Measurements from ENCODE around the gene NSG1. TPM values are rescaled to one million over a fixed set of nuclear protein-coding genes. Genes with fewer than 3 reads are reported as not detected.

The NSG1 gene
- total RNA-seq, 1 donor from 2014 or later: not detected

DNA sequence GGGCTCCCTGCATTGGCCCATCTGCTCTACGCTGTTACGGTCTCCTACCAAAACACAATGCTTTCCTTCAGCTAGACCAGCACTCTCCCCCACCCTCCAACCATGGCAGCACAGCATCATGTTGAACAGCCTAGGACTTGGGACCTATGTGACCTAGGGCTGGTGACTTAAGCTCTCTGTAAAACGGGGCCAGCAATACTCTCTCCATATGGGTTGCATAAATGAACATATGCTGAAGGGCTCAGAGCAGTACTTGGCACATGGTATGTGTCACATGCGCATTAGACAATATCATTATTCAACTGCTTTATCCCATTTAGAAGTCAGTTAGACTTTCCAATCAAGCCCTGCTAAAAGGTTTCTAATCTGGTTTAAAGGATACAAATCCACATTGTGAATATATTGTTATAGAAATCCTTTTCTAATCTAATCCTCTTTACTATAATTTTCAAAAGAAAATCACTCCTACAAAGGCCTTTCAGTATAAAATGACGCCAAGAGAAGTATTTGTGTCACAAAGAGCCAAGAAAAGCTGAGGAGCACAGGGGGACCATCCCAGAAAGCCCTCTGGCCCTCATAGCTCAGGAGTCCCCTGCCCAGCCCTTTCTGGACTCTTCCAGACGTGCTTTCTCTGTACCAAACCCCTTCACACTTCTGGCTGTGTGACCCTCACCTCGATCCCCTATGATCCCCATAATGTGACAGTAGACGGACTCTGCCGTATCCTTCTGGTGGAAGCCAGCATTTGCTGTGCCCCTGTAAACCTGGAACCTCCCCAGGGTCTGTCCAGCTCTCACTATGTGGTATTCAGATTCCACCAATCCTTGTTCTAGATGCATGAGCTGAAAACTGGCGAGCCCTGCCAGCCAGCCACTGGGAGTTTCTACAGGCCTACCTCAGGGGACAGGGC is 42.3 kb downstream of the NSG1 start:
- H3K4me1 Mint-ChIP-seq (ENCODE audit: unreplicated experiment): peaks cover 10% of the 10 kb centered on the region
- H3K36me3 Mint-ChIP-seq (ENCODE audit: unreplicated experiment): peaks cover 10% of the 10 kb centered on the region
- no peak overlapping the region for H3K4me3 Mint-ChIP-seq (ENCODE audit: unreplicated experiment)
- no peaks in the 10 kb centered on the region for H3K9me3 Mint-ChIP-seq (ENCODE audit: unreplicated experiment)
- peak; percentile 46 for DNase-seq (ENCODE audit: extremely low spot score, unreplicated experiment)
- no peaks in the 10 kb centered on the region for H3K27me3 Mint-ChIP-seq (ENCODE audit: unreplicated experiment)
- no peak overlapping the region for H3K27ac Mint-ChIP-seq (ENCODE audit: unreplicated experiment)
- TF ChIP-seq, protein P1, sequence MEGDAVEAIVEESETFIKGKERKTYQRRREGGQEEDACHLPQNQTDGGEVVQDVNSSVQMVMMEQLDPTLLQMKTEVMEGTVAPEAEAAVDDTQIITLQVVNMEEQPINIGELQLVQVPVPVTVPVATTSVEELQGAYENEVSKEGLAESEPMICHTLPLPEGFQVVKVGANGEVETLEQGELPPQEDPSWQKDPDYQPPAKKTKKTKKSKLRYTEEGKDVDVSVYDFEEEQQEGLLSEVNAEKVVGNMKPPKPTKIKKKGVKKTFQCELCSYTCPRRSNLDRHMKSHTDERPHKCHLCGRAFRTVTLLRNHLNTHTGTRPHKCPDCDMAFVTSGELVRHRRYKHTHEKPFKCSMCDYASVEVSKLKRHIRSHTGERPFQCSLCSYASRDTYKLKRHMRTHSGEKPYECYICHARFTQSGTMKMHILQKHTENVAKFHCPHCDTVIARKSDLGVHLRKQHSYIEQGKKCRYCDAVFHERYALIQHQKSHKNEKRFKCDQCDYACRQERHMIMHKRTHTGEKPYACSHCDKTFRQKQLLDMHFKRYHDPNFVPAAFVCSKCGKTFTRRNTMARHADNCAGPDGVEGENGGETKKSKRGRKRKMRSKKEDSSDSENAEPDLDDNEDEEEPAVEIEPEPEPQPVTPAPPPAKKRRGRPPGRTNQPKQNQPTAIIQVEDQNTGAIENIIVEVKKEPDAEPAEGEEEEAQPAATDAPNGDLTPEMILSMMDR (IDR thresholded peaks at IDR 0.05): no peak

DNA sequence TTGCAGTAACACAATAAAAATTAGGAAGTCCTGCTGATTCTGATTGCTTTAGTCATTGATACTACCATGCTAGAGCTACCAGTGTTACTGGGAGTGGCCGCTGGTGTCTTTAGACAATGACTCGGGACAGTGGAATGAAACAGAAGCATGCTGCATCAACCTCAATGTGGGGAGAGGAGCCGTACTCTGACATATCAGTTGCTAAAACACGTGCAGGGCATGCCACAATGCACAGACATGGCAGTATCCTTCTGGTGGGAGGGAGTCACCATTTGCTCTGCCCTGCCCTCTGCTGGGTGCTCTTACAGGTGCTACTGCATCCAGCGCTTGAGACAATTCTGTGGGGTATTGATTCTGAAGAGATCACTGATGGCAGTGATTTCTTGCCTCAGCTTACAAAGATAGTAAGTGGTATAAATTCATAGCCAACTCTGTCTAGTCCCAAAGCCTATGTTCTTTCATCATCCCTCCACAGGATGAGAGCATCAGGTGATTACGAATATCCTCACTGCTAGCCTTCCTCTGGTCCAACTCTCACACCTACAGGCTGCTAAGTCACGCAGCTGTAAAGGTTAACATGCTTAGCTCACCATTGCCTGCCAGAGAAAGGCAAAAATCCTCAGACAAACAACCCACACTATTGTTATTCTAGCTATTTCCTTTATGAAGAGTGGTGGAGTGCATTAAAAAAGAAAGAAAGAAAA is 43.7 kb downstream of the NSG1 start:
- DNase-seq (ENCODE audit: extremely low spot score, unreplicated experiment): peak; percentile 56
- H3K4me3 Mint-ChIP-seq (ENCODE audit: unreplicated experiment): no peak overlapping the region
- peaks cover 10% of the 10 kb centered on the region for H3K4me1 Mint-ChIP-seq (ENCODE audit: unreplicated experiment)
- H3K27me3 Mint-ChIP-seq (ENCODE audit: unreplicated experiment): no peaks in the 10 kb centered on the region
- H3K9me3 Mint-ChIP-seq (ENCODE audit: unreplicated experiment): no peaks in the 10 kb centered on the region
- H3K36me3 Mint-ChIP-seq (ENCODE audit: unreplicated experiment): peaks cover 14% of the 10 kb centered on the region
- H3K27ac Mint-ChIP-seq (ENCODE audit: unreplicated experiment): no peak overlapping the region
- TF ChIP-seq, protein P1 (IDR thresholded peaks at IDR 0.05): peak; percentile 62

DNA sequence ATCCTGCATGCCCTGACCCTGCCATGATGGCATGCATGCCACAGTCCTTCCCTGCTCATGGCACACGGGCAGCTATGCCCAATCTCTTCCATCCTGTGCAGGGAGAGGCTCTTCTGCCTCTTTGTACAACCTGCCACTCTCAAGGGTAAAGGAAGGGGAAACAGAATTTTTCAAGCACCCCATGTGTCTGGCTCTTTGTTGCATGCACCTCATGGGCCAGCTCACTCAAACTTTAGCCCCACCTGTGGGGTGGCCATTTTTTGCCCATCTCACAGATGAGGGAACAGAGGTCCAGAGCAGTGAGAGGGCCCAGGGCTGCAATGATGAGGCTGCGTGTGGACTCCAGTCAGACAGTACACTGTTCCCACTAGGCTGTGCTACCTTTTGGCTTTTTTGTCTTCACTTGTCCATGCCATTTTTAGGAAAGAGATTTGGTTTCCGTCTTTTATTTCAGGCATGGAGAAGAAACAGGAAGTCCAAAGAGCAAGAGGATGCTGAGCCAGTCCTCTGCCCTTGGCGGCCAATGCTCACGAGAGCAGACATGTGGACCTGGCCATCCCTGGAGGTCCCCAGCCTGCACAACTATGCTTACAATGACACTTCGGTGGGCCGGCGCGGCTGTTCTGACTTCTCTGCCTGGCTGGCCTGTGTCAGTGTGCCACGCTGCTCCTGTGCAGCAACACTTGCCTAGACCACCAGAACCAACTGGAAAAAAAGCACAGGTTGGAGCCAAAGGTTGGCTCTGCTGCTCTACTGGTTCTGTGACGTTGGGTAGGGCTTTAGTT is 45.6 kb downstream of the NSG1 start:
- Mint-ChIP-seq H3K4me3 (ENCODE audit: unreplicated experiment) (no peak overlapping the region), H3K27ac (ENCODE audit: unreplicated experiment) (no peak overlapping the region), H3K4me1 (ENCODE audit: unreplicated experiment) (peaks cover 4% of the 10 kb centered on the region), H3K9me3 (ENCODE audit: unreplicated experiment) (no peaks in the 10 kb centered on the region), H3K36me3 (ENCODE audit: unreplicated experiment) (peaks cover 18% of the 10 kb centered on the region), H3K27me3 (ENCODE audit: unreplicated experiment) (no peaks in the 10 kb centered on the region)
- DNase-seq (ENCODE audit: extremely low spot score, unreplicated experiment): peak; percentile 81
- TF ChIP-seq, protein P1 (IDR thresholded peaks at IDR 0.05): no peak

DNA sequence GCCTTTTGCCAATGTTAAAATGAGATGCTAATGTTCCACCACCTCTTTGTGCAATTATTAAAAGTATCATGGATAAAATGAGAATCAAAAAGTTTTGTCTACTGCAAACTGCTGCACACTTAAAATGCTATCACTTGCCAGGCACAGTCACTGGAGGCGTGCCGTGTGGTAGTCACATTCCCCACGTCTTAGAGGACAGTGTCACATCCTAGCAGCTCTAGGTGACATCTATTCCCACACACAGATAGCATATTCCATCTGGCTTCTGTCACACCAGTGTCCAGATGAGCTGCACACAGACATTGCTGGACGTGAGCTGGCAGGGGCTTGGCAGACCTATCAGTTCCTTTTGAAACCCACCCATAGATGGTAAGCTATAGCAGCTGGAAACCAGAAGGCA is 47.0 kb downstream of the NSG1 start:
- TF ChIP-seq, protein P1 (IDR thresholded peaks at IDR 0.05): no peak
- no peak overlapping the region for H3K27ac Mint-ChIP-seq (ENCODE audit: unreplicated experiment)
- H3K4me3 Mint-ChIP-seq (ENCODE audit: unreplicated experiment): no peak overlapping the region
- no peaks in the 10 kb centered on the region for H3K27me3 Mint-ChIP-seq (ENCODE audit: unreplicated experiment)
- H3K4me1 Mint-ChIP-seq (ENCODE audit: unreplicated experiment): peaks cover 1% of the 10 kb centered on the region
- peaks cover 23% of the 10 kb centered on the region for H3K36me3 Mint-ChIP-seq (ENCODE audit: unreplicated experiment)
- DNase-seq (ENCODE audit: extremely low spot score, unreplicated experiment): no peak
- no peaks in the 10 kb centered on the region for H3K9me3 Mint-ChIP-seq (ENCODE audit: unreplicated experiment)

Measured in osteocyte (in vitro differentiated cells).